NCI-H2196 treated with DMSO at 0.1 percent for 48 hours (cell line): ENCODE results near the gene RAB37.

ENCODE experiments used
- DNase-seq: peaks from one replicate; lab custom pipeline; 2025; ENCODE audit not compliant: unreplicated experiment; lab: John Stamatoyannopoulos, UW

Gene RAB37

GRCh38 chr17:74736513-74737298 lies at the start of gene RAB37:
Gene RAB37, plus strand, starts transcription at chr17:74737256. Its CDS starts 17 bp downstream, at chr17:74737273.
- no peak for DNase-seq

GRCh38 chr17:74687886-74688285 lies 49.2 kb upstream of the RAB37 start:
- DNase-seq = no peak

GRCh38 chr17:74690409-74690825 lies 46.6 kb upstream of the RAB37 start:
- DNase-seq = no peak

- no peak for DNase-seq
Observed at GRCh38 chr17:74691151-74691550, 45.9 kb upstream of the RAB37 start.

GRCh38 chr17:74694081-74694480 lies 43.0 kb upstream of the RAB37 start:
- no peak for DNase-seq

GRCh38 chr17:74695629-74696028 lies 41.4 kb upstream of the RAB37 start:
- DNase-seq = no peak

- DNase-seq = no peak
Observed at GRCh38 chr17:74697515-74697914, 39.5 kb upstream of the RAB37 start.

GRCh38 chr17:74698069-74698468 lies 39.0 kb upstream of the RAB37 start:
- DNase-seq = no peak

- DNase-seq = no peak
Observed at GRCh38 chr17:74699236-74699635, 37.8 kb upstream of the RAB37 start.

- no peak for DNase-seq
Observed at GRCh38 chr17:74702116-74702871, 34.8 kb upstream of the RAB37 start.

GRCh38 chr17:74703311-74703710 lies 33.7 kb upstream of the RAB37 start:
- no peak for DNase-seq

- no peak for DNase-seq
Observed at GRCh38 chr17:74704544-74704943, 32.5 kb upstream of the RAB37 start.

GRCh38 chr17:74711058-74711824 lies 25.8 kb upstream of the RAB37 start:
- DNase-seq = no peak

GRCh38 chr17:74712301-74712700 lies 24.8 kb upstream of the RAB37 start:
- DNase-seq = no peak

- no peak for DNase-seq
Observed at GRCh38 chr17:74712756-74713155, 24.3 kb upstream of the RAB37 start, which contains the start of gene CD300LF. Gene CD300LF, minus strand, starts transcription at chr17:74712923. Its CDS starts 57 bp downstream, at chr17:74712866.

- DNase-seq = no peak
Observed at GRCh38 chr17:74713171-74713755, 23.8 kb upstream of the RAB37 start.

- DNase-seq = peak; percentile 62
Observed at GRCh38 chr17:74715144-74715543, 21.9 kb upstream of the RAB37 start.

GRCh38 chr17:74720506-74720905 lies 16.6 kb upstream of the RAB37 start:
- DNase-seq = no peak

GRCh38 chr17:74722782-74723181 lies 14.3 kb upstream of the RAB37 start:
- no peak for DNase-seq

GRCh38 chr17:74723891-74724290 lies 13.2 kb upstream of the RAB37 start:
- DNase-seq = no peak

GRCh38 chr17:74725111-74725510 lies 11.9 kb upstream of the RAB37 start:
- DNase-seq = no peak
